RKO (cell line): ENCODE data around the gene LSM4.

Experiments used
- DNase-seq: peaks from one replicate; pipeline ENCODE4 v3.0.0-alpha.2; 2016; ENCODE audit warnings: low spot score

LSM4 gene

DNA sequence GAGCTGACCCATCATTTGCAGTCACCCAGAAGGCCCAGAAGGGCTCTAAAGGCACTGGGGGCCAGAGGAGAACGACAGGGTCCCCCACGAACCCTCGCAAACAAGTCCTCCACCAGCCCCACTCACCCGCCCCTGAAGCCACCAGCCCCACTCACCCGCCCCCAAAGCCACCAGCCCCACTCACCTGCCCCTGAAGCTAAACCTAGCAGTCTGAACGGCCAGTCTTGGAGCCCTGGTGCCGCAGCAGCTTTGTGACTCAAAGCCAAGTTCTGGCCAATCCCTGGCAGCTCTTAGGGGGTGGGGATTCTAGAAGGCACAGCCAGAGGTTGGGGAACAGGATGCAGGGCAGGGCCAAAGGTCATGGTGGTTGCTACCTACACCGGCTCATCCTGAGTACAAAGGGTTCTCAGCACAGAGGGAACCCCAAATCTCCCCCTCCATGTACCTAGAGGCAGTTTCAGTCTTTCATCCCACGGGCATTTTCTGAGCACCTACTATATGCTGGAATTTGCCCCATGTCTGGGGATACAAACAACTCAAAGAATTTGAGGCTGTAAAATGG, 48.6 kb downstream of the LSM4 start, which contains the start of gene IQCN:
Gene IQCN, minus strand, starts transcription at position 234 of the 562 bp plus-strand sequence. CDS start 4,974 bp downstream, outside the sequence.
- no peak for DNase-seq

DNA sequence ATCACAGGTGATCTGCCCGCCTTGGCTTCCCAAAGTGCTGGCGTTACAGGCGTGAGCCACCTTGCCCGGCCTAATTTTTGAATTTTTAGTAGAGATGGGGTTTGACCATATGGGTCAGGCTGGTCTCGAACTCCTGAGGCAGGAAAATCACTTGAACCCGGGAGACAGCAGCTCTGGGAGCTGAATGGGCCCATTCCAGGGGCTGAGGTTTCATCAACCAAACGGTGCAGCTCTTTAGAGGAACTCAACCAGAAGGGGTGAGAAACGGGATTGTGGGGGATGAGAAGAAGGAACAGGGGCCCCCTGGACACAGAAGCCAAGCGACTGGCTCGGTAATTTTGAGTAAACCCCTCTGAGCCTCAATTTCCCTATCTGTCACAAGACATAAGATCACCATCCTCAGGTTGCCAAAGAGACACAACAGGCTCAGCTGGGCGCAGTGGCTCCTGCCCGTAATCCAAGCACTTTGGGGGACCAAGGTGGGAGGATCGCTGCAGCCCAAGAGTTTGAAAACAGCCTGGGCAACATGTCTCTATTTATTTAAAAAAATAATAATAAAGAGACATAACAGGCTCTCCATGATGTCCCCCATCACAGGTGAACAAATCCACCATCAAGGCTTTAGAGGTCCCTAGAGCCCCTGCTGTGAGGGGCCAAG, 49.2 kb downstream of the LSM4 start:
- DNase-seq, result no peak

DNA sequence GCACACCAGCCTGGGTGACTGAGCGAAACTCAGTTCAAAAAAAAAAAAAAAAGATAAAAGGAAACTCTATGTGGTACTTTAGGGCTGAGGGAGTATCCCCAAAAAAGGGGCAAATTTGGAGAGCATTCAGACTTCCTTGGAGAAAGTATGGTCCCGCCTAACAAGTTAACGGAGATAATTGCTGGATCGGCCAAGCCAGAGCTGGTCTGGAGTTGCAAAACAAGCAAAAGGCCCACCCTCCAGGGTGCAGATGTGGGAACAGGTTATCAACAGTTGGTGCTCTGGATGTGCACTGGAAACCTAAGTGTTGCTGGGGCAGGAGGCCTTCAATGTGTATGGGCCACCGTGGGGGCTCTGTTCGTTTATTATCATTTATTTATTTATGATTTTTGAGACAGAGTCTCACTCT, 51.4 kb downstream of the LSM4 start:
- no peak for DNase-seq

DNA sequence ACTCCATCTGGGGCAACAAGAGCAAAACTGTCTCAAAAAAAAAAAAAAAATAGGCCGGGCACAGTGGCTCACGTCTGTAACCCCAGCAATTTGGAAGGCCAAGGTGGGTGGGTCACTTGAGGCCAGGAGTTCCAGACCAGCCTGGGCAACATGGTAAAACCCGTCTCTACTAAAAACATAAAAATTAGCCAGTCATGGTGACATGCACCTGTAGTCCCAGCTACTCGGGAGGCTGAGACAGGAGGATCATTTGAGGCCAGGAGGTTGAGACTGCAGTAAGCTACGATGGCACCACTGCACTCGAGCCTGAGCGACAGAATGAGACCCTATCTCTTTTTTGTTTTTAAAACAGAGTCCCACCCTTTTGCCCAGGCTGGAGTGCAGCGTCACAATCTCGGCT, 52.5 kb downstream of the LSM4 start:
- DNase-seq, result no peak

DNA sequence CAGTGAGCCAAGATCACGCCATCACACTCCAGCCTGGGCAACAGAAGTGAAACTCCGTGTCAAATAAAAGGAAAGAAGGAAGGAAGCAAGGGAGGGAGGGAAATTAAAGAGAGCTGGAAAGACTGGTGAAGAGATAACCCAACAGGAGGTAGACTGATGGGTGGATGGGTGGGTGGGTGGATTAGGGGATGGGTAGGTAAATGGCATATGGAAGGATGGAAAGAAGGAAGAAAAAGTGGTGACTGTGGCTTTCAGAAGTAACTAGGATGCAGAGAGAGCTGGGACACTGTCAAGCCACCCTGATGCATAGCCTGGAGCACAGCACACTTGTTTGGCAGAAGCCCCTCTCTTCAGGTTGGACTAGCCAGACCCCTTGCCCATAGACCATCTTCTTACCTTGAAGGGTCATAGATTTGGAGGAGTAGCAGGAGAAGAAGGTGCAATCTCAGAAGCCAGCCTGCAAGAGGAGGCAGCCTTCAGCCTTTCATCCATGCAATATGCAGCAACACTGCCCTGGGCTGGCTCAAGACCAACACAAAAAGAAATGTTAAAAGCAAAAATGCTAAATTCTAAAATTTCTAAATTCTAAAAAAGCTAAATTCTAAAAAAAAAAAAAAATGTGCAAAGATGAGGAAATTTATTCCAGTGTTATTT, 53.7 kb downstream of the LSM4 start:
- no peak for DNase-seq

DNA sequence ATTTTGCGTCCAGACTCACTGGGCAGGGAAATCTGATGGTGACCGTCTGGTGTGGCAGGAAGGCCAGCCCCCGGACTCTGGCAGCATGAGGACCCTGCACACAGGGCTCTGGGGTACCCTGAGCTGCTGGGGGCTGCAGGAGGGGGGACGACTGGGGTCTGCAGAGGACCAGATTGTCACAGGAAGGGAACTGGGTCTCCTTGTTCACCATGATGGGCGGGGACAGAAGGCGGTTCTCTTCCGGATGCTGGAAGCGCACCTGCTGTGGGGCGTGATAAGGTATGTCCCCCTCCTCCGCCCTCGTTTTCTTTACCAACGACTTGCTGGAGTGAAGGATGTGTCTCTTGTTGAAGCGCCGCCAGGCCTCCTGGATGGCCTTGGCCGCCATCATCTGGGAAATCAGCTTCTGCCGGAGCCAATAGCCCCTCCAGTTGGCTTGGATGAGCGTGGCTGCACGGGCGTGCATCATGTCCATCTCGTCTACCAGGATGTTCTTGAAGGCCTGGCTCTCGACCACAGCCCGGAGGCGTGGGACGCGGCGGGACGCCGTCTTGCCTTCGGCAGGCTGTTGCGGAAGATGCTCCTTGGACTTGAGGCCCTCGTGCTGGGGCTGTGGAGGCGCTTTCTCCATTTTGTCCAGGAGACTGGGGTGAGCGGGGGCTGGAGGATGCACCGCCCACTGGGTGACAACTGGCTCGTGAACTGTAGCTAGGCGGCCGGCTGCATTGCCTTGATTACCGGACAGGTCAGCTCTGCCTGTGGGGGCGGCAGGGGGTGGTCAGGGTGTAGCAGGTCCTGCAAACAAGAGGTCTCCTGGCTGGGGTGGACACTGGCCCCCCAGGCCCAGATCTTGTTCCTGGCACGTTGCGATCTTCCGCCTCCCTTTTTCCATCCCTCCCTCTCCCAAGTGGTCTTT, 55.8 kb downstream of the LSM4 start:
- no peak for DNase-seq

DNA sequence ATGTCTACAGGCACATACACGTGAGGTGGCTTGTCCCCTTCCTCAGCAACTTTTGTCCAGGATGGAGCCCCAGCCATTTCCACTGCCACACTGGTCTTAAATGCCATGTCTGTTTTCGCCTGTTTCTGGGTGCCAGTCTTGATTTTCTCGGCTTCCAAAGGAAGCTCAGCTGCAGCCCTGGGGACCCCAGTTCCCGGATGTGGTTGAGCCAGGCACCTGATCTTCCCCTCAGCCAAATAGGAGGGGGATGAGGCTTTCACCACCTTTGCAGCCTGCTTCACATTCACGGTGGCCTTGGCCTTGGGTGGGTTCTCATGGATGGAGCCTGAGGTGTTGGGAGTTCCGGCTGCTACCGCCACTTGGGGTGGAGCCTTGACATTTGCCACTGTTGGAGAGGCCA, 57.3 kb downstream of the LSM4 start:
- DNase-seq, result no peak

DNA sequence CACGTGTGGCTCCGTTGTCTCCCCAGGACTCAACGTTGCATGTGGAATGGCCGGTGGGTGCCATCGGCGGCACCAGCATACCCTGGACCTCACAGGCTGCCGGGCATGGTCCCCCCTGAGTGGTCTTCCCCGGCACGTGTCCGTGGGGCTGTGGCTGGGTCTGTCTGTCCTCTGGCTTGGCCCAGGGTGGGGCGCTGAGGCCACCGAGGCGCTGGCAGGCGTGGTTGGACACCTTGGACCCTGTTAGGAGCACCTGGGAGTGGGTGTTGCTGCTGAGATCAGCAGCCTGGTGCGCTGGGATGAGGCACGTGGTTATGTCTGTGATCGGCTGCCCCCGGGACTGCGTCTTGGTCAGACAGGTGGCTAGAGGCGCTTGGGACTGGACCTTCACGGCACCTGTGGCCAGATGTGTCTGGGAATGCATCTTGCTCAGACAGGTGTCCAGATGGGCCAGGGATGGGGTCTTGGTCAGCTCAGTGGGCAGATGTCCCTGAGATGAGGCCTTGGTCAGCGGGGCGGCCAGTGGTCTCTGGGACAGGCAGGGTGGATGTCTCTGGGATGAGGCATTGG, 57.8 kb downstream of the LSM4 start:
- no peak for DNase-seq

DNA sequence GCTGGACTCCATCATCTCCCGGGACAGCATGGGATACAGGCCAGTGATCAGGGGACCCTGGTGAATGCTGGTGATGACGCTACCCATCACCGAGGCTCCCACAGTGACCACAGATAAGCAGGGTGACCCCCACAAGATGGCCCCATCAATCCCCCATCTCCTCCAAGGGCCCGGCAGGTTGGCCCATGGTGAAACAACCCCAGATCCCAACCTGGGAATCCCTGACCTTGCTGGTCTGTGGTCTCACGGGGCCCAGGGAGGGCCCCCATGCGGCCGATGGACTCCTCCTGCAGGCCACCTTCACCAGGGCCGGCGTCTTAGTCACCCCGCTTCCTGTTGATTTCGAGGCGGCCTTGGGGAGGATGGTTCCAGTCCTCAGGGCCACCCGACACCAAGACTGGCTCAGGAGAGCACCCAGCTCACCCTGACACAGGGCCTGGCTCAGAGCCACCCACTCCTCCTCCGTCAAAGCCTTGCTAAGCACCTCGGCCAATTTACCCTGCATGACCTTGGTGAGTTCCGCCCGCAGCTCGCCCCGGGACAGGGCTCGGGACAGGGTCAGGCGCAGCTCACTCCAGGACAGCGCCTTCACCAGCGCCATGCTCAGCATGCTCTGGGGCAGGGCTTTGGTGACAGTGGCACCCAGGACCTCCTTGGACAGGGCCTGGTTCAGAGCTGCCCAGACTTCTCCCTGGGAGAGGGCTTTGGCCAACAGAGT, 58.6 kb downstream of the LSM4 start:
- no peak for DNase-seq

DNA sequence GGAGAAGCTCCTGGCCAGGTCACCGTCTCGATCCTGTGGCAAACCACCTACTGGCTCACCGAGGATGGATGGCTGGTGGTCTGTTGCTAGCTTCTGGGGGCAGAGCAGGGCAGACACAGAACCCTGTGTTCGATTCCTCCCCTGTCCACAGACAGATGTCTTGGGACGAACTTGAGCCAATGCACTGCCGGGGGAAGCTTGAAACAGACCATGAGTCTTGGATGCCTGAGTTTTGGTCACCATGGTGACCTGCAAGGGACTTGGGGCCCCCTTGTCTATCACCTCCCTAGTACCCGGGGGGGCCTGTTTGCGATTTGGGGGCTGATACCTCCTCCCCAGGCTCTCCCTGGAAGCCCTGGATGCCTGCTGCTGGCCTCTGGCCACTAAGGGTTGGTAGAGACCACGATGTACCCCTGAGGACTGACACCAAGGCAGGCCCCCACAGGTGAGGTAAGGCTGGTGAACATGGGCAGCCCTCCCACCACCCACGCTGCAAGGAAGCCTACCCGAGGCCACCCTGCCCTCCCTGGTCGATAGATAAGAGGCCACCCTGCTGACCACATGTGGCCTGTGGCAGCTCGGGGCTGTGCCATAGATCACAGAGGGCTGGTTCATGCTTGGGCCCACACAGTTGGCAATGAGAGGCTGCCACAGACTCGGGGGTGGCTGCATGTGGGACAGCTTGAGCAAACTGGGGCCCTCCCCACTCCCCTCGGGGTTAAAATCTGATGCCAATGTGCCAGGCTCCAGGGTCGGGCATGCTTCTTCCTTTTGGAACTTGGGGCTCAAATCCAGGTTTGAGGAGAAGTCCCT, 59.3 kb downstream of the LSM4 start:
- no peak for DNase-seq

DNA sequence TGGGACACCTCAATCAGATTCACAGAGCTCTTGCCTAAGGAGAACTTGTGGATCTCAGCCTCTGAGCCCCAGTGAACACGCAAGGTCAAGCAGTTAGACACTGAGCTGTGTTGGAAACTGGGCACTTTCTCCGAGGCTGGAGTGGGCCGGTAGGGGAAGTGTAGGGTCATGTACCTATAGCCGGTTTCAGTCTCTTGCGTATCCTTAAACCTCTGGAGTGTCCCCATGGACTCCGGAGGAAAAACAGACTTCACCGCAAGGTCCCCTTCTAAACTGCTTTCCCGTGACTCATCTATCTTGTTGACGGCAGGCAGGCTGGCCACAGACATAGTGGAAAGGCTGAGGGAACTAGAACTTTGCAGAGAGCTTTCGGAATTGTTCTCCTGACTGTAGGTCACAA, 60.0 kb downstream of the LSM4 start:
- no peak for DNase-seq

DNA sequence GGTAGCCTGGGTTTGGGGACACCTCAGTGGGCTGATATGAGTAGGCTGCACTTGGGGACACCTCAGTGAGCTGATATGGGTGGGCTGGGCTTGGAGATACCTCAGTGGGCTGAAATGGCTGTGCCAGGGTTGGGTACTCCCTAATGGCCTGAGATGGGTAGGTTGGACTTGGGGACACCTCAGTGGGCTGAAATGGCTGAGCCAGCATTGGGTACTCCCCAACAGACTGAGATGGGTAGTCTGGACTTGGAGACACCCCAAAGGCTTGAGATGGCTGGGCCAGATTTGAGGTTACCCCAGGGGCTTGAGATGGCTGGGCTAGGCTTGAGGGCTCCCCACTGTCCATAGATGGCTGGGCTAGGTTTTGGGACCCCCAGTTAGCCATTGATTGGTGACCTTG, 60.7 kb downstream of the LSM4 start:
- DNase-seq, result no peak

DNA sequence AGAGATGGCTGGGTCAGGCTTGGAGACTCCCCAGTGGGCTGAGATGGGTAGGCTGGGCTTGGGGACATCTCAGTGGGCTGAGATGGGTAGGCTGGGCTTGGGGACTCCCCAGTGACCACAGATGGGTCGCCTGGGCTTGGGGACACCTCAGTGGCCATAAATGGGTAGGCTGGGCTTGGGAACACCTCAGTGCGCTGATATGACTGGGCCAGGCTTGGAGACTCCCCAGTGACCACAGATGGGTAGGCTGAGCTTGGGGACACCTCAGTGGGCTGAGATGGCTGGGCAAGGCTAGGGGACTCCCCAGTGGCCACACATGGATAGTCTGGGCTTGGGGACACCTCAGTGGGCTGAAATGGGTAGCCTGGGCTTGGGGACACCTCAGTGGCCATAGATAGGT, 61.4 kb downstream of the LSM4 start:
- DNase-seq, result no peak

DNA sequence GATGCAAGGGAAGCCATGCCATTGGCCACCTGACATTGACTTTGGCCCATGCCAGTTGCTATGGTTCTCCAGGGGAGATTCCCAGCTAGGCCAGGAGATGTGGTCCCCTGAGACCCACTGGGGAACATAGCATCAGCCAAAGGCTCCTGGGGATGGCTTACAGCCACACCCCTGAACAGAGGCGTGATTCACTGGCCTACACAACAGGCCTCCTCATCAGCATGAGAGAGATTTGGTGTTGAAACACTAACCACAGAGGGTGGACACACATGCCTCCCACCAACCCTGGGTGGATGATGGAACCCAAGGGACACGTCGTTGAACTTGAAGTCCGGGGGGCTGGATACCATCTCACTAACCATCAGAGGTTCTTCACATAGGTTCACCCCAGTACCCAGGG, 63.0 kb downstream of the LSM4 start:
- DNase-seq, result no peak

DNA sequence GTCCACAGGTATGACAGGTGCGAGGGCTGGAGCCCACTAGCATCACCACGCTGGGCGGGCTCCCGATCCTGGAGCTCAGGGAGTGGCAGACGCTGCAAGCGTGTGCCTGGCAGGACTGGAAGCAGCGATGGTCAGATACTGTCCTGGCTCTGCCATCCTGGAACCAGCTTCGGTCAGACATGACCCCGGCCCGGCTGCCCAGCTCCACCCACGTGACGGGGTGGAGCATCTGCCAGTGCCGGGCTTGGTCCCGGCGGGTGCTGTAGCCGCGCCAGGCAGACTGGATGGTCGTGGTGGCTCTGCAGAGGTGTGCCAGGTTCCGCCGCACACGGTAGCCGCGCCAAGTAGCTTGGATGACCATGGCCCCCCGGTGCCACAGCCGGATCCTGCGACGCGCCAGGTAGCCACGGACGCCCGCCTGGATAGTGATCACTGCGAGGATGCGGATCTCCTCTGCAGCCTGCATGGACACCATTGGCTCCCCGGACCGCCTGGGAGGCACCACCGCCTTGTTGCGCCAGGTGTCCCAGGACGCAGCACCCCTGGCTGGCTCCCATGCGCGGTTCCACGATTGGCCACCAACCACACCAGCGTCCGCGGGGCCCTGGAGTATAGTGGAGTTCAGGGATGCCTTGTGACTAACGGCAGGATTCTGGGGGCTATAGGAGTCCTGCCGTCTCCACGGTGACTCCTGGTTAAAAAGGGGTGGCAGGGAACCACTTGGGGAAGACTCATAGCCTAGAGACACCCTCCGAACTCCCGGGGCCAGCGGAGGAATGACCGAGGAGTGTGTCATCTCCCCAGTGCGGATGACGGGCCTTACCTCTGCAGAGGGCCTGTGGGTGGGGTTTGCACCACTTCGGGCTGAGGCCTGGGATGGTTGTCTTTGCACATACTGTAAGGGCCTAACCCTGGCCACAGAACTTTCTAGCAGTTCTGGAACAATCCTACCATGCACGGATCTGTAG, 65.1 kb downstream of the LSM4 start:
- peak; percentile 23 for DNase-seq
